Stimulated activated CD4-positive, alpha-beta T cell treated with anti-CD3 and anti-CD28 coated beads, Interleukin-12 subunit alpha, Interleukin-12 subunit beta, amount 100 ng/mL, for 4 hours (primary cell): ENCODE data around the gene ETV7.

Experiments
- DNase-seq: peaks from one replicate; pipeline ENCODE4 v3.0.0-alpha.2; 2020

Gene ETV7

DNA sequence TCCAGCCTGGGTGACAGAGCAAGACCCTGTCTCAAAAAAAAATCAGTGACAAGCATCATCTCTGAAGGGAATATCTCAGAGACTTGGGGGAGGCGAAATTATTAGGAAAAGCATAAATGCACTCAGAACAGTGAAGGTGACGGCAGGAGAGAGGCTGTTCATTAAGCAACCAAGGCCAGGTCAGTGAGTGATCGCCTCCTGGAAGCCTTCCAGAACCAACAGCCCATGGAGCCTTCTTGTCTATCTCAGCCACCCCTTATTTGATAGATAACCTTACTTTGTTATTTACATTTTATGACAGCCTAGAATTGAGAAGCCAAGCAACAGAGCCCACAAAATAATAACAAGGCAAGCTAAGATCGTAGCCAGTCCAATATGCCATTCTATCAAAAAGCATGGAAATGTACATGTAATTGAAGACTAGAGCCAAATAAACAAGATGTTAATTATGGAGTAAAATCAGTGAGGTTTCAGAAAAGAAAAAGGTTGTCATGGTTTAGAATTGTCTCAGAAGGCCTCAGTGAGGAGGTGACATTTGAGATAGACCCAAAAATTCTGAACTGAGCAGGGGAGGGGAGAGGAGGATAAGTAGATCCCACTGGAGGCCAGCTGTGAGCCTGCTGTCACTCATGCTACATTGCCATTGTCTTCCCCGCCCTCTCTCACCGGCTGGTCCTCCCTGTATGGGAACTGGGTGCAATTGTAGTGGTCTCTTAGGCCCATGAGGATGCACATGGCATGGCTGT, 68.6 kb downstream of the ETV7 start:
- DNase-seq = no peak

GRCh38 chr6:36317623-36318022, 69.8 kb downstream of the ETV7 start:
- DNase-seq = no peak
